Colonic mucosa (tissue), 4 donors: ENCODE results near the gene RGS9BP. TPM values are rescaled to one million over a fixed set of nuclear protein-coding genes. Genes with fewer than 3 reads are reported as not detected.

Source experiments
- DNase-seq: peaks from one replicate; pipeline ENCODE4 v3.0.0-alpha.2; 2020
- H3K27ac ChIP-seq: fragments of 200-600 bp; one replicate; pipeline ENCODE4 v1.8.0; 2021
- H3K27me3 ChIP-seq: fragments of 200-600 bp; one replicate; pipeline ENCODE4 v1.8.0; 2021
- H3K36me3 ChIP-seq: fragments of 200-600 bp; one replicate; pipeline ENCODE4 v1.8.0; 2021
- H3K4me1 ChIP-seq: fragments of 200-600 bp; one replicate; pipeline ENCODE4 v1.8.0; 2021; ENCODE audit warnings: mild to moderate bottlenecking
- H3K4me3 ChIP-seq: fragments of 200-600 bp; one replicate; pipeline ENCODE4 v1.8.0; 2021
- H3K9ac ChIP-seq, 2 donors: one replicate each; pipeline ENCODE4 v1.7.0; 2013; ENCODE audit warnings: control low read depth in 2 of 2, low read depth in 2 of 2, low read length in 2 of 2
- H3K9me3 ChIP-seq: fragments of 200-600 bp; one replicate; pipeline ENCODE4 v1.8.0; 2021
- CTCF ChIP-seq: fragments of 200-600 bp; IDR thresholded peaks from one replicate; pipeline ENCODE4 v1.8.0; 2022; ENCODE audit warnings: antibody characterized with exemption, mild to moderate bottlenecking
- intact Hi-C: fragments of 100-400 bp; cut with DNase I; formaldehyde crosslinking; loops from one replicate; pipeline ENCODE4 v1.14.1; 2022
- total RNA-seq, 2 donors: library from RNA; stranded (reverse); fragmentation: NEBNext Ultra II Directional in 1 of 2; extraction: Animal tissue kit (Norgen Biotek cat#: 25700) in 1 of 2; gene quantifications; one replicate each; pipeline ENCODE4 v1.2.1, GENCODE V29; 2021
- donor health status: healthy.
- donor health status: DM: no; HTN: no; CAD: no.
- donor health status: DM: no; HTN: no; CAD: no.

Gene RGS9BP
- total RNA-seq, 2 donors from 2014 or later, result 0.11 to 0.15 TPM

- DNase-seq, result no peak
- TF ChIP-seq CTCF, result no peak
- H3K27ac ChIP-seq, result no peak overlapping the region
Observed at GRCh38 chr19:32686847-32687475, 11.3 kb downstream of the RGS9BP start.

GRCh38 chr19:32687681-32688080 lies 12.0 kb downstream of the RGS9BP start:
- DNase-seq, result no peak
- Histone ChIP-seq H3K27me3 (no peaks in the 10 kb centered on the region), H3K9me3 (no peaks in the 10 kb centered on the region), H3K27ac (no peak overlapping the region), H3K4me3 (no peak overlapping the region), H3K9ac (no peak overlapping the region), H3K36me3 (no peaks in the 10 kb centered on the region), H3K4me1 (peaks cover 14% of the 10 kb centered on the region)
- intact Hi-C loops, result no loop called here
- no peak for TF ChIP-seq CTCF

More at GRCh38 chr19:32686847-32687475, 11.3 kb downstream of the RGS9BP start:
- peaks cover 14% of the 10 kb centered on the region for H3K4me1 ChIP-seq
- no peaks in the 10 kb centered on the region for H3K27me3 ChIP-seq
- H3K9me3 ChIP-seq, result no peaks in the 10 kb centered on the region
- no peak overlapping the region for H3K9ac ChIP-seq
- intact Hi-C loops, result no loop called here
- no peaks in the 10 kb centered on the region for H3K36me3 ChIP-seq
- no peak overlapping the region for H3K4me3 ChIP-seq

- Histone ChIP-seq H3K36me3 (no peaks in the 10 kb centered on the region), H3K4me3 (no peak overlapping the region), H3K9ac (no peak overlapping the region), H3K27ac (no peak overlapping the region), H3K27me3 (no peaks in the 10 kb centered on the region), H3K4me1 (peaks cover 19% of the 10 kb centered on the region), H3K9me3 (no peaks in the 10 kb centered on the region)
- no peak for TF ChIP-seq CTCF
- DNase-seq, result no peak
- intact Hi-C loops, result no loop called here
Observed at GRCh38 chr19:32688311-32688710, 12.7 kb downstream of the RGS9BP start.

- Histone ChIP-seq H3K9me3 (no peaks in the 10 kb centered on the region), H3K9ac (peak within 1 kb of the TSS; percentile 79 to 89), H3K4me1 (peaks cover 24% of the 10 kb centered on the region), H3K4me3 (peak within 1 kb of the TSS; percentile 83), H3K27me3 (no peaks in the 10 kb centered on the region), H3K36me3 (no peaks in the 10 kb centered on the region), H3K27ac (peak within 1 kb of the TSS; percentile 86)
- DNase-seq, result peak; percentile 89
- intact Hi-C loops, result no loop called here
- no peak for TF ChIP-seq CTCF
Observed at GRCh38 chr19:32691291-32691951, 15.8 kb downstream of the RGS9BP start, which contains the start of gene NUDT19. Gene NUDT19 (plus strand): TSS chr19:32691821. CDS start chr19:32691961, 140 bp downstream.

GRCh38 chr19:32691952-32692726 lies 16.5 kb downstream of the RGS9BP start:
- intact Hi-C loops, result no loop called here

More at GRCh38 chr19:32691952-32692726, 16.5 kb downstream of the RGS9BP start:
- Histone ChIP-seq H3K36me3 (no peaks in the 10 kb centered on the region), H3K27ac (peak overlapping the region; percentile 86), H3K4me1 (peaks cover 24% of the 10 kb centered on the region), H3K27me3 (no peaks in the 10 kb centered on the region), H3K4me3 (peak overlapping the region; percentile 83), H3K9me3 (no peaks in the 10 kb centered on the region), H3K9ac (peak overlapping the region; percentile 79 to 89)
- no peak for TF ChIP-seq CTCF
- peak; percentile 60 for DNase-seq
